HUES6 (cell line): Measurements from ENCODE around the gene GPBAR1.

ENCODE experiments used
- H3K27ac ChIP-seq: 2 replicates; pipeline ENCODE4 v1.7.0; 2013; ENCODE audit warnings: low read depth, mild to moderate bottlenecking, low read length, inconsistent platforms
- H3K27me3 ChIP-seq: 2 replicates; pipeline ENCODE4 v1.6.1; 2013; ENCODE audit warnings: low read length; ENCODE audit not compliant: control insufficient read depth, insufficient read depth
- H3K36me3 ChIP-seq: 2 replicates; pipeline ENCODE4 v1.6.1; 2013; ENCODE audit warnings: low read length; ENCODE audit not compliant: control insufficient read depth, insufficient read depth
- H3K4me1 ChIP-seq: 2 replicates; pipeline ENCODE4 v1.6.1; 2013; ENCODE audit warnings: low read length; ENCODE audit not compliant: control insufficient read depth, insufficient read depth
- H3K4me3 ChIP-seq: 2 replicates; pipeline ENCODE4 v1.5.1; 2013; ENCODE audit warnings: low read depth, low read length
- H3K9ac ChIP-seq: one replicate; pipeline ENCODE4 v1.6.1; 2013; ENCODE audit warnings: mild to moderate bottlenecking, low read length
- H3K9me3 ChIP-seq: 2 replicates; pipeline ENCODE4 v1.6.1; 2013; ENCODE audit warnings: low read depth, low read length; ENCODE audit not compliant: control insufficient read depth, insufficient read depth

The GPBAR1 gene

GRCh38 chr2:218291318-218292047 is 30.7 kb downstream of the GPBAR1 start:
- H3K9me3 ChIP-seq: no peaks in the 10 kb centered on the region
- no peaks in the 10 kb centered on the region for H3K36me3 ChIP-seq
- peak overlapping the region; percentile 73 for H3K9ac ChIP-seq
- H3K27me3 ChIP-seq: no peaks in the 10 kb centered on the region
- H3K4me3 ChIP-seq: peak overlapping the region; percentile 83
- no peak overlapping the region for H3K27ac ChIP-seq
- peaks cover 54% of the 10 kb centered on the region for H3K4me1 ChIP-seq

GRCh38 chr2:218292048-218293014 is 31.5 kb downstream of the GPBAR1 start, which contains the start of gene TMBIM1:
TMBIM1 (minus strand) TSS chr2:218292503; CDS start chr2:218282141, 10,362 bp downstream.
- Histone ChIP-seq H3K4me1 (peaks cover 45% of the 10 kb centered on the region), H3K4me3 (peak within 1 kb of the TSS; percentile 83), H3K9me3 (no peaks in the 10 kb centered on the region), H3K27me3 (no peaks in the 10 kb centered on the region), H3K36me3 (no peaks in the 10 kb centered on the region), H3K27ac (no peak within 1 kb of the TSS), H3K9ac (peak within 1 kb of the TSS; percentile 73)

- no peaks in the 10 kb centered on the region for H3K36me3 ChIP-seq
- H3K27me3 ChIP-seq: no peaks in the 10 kb centered on the region
- H3K9me3 ChIP-seq: no peaks in the 10 kb centered on the region
- no peak overlapping the region for H3K9ac ChIP-seq
- H3K27ac ChIP-seq: no peak overlapping the region
- peaks cover 48% of the 10 kb centered on the region for H3K4me1 ChIP-seq
- no peak overlapping the region for H3K4me3 ChIP-seq
Observed at GRCh38 chr2:218293715-218294429, 33.1 kb downstream of the GPBAR1 start.

GRCh38 chr2:218294430-218295022 is 33.7 kb downstream of the GPBAR1 start:
- Histone ChIP-seq H3K27me3 (no peaks in the 10 kb centered on the region), H3K4me1 (peaks cover 48% of the 10 kb centered on the region), H3K9ac (no peak overlapping the region), H3K4me3 (no peak overlapping the region), H3K9me3 (no peaks in the 10 kb centered on the region), H3K27ac (no peak overlapping the region), H3K36me3 (no peaks in the 10 kb centered on the region)

- Histone ChIP-seq H3K9ac (no peak overlapping the region), H3K9me3 (no peaks in the 10 kb centered on the region), H3K36me3 (no peaks in the 10 kb centered on the region), H3K4me3 (no peak overlapping the region), H3K27me3 (no peaks in the 10 kb centered on the region), H3K4me1 (peaks cover 43% of the 10 kb centered on the region), H3K27ac (no peak overlapping the region)
Observed at GRCh38 chr2:218295029-218295428, 34.2 kb downstream of the GPBAR1 start.

GRCh38 chr2:218296200-218296599 is 35.4 kb downstream of the GPBAR1 start:
- Histone ChIP-seq H3K9me3 (no peaks in the 10 kb centered on the region), H3K9ac (no peak overlapping the region), H3K4me1 (peaks cover 32% of the 10 kb centered on the region), H3K36me3 (no peaks in the 10 kb centered on the region), H3K27me3 (no peaks in the 10 kb centered on the region), H3K4me3 (no peak overlapping the region), H3K27ac (no peak overlapping the region)

- peaks cover 25% of the 10 kb centered on the region for H3K4me1 ChIP-seq
- no peaks in the 10 kb centered on the region for H3K9me3 ChIP-seq
- H3K36me3 ChIP-seq: no peaks in the 10 kb centered on the region
- no peak overlapping the region for H3K4me3 ChIP-seq
- no peak overlapping the region for H3K27ac ChIP-seq
- H3K27me3 ChIP-seq: no peaks in the 10 kb centered on the region
- H3K9ac ChIP-seq: no peak overlapping the region
Observed at GRCh38 chr2:218296847-218297246, 36.0 kb downstream of the GPBAR1 start.

GRCh38 chr2:218298314-218298875 is 37.6 kb downstream of the GPBAR1 start:
- H3K4me3 ChIP-seq: no peak overlapping the region
- H3K4me1 ChIP-seq: peaks cover 15% of the 10 kb centered on the region
- H3K36me3 ChIP-seq: no peaks in the 10 kb centered on the region
- no peaks in the 10 kb centered on the region for H3K9me3 ChIP-seq
- H3K9ac ChIP-seq: no peak overlapping the region
- H3K27me3 ChIP-seq: no peaks in the 10 kb centered on the region
- no peak overlapping the region for H3K27ac ChIP-seq

GRCh38 chr2:218300141-218300540 is 39.3 kb downstream of the GPBAR1 start:
- Histone ChIP-seq H3K4me3 (no peak overlapping the region), H3K27me3 (no peaks in the 10 kb centered on the region), H3K9ac (no peak overlapping the region), H3K4me1 (peaks cover 7% of the 10 kb centered on the region; the same call in 1 of the 2 replicates), H3K9me3 (no peaks in the 10 kb centered on the region), H3K27ac (no peak overlapping the region), H3K36me3 (no peaks in the 10 kb centered on the region)

- H3K9me3 ChIP-seq: no peaks in the 10 kb centered on the region
- no peaks in the 10 kb centered on the region for H3K27me3 ChIP-seq
- H3K4me3 ChIP-seq: no peak overlapping the region
- no peak overlapping the region for H3K9ac ChIP-seq
- no peak overlapping the region for H3K27ac ChIP-seq
- peaks cover 3% of the 10 kb centered on the region; the same call in 1 of the 2 replicates for H3K4me1 ChIP-seq
- H3K36me3 ChIP-seq: no peaks in the 10 kb centered on the region
Observed at GRCh38 chr2:218301176-218301819, 40.5 kb downstream of the GPBAR1 start.
